HepG2 (cell line): ENCODE results near the gene GPR156. TPM values are rescaled to one million over a fixed set of nuclear protein-coding genes. Genes with fewer than 3 reads are reported as not detected.
A peak's percentile ranks its signal among the peaks of the same experiment; 100 is the strongest.

Source experiments
- ATAC-seq: fragments of 200-7000 bp; cut with Tn5 transposase; 3 replicates; pipeline ENCODE4 v1.9.1; 2020; ENCODE audit warnings: mild to moderate bottlenecking, moderate library complexity
- BruUV-seq: library from RNA; stranded (reverse); fragments of 400-500 nt; replicated peaks from 2 replicates; lab custom pipeline; 2021; lab: Mats Ljungman, UMichigan
- CTCF ChIA-PET: fragments of 300-600 bp; formaldehyde crosslinking; extraction: SDS; loops from one replicate; lab custom pipeline; 2021; ENCODE audit warnings: low total read pairs, inconsistent platforms, low intra/inter-chr PET ratio; lab: Yijun Ruan, JAX
- POLR2A ChIA-PET: fragments of 350-600 bp; sonication (Branson Sonifier 250); formaldehyde crosslinking; loops from one replicate; lab custom pipeline; 2020; ENCODE audit warnings: antibody characterized with exemption, inconsistent platforms; lab: Yijun Ruan, JAX
- DNase-seq: peaks from one replicate; pipeline ENCODE4 v3.0.0-alpha.2; 2015; ENCODE audit warnings: low spot score
- FAIRE-seq: peaks from 3 replicates; lab custom pipeline; 2011; peaks lifted over from hg19 to GRCh38; lab: Jason Lieb, UNC
- H2AFZ ChIP-seq: one replicate; pipeline ENCODE4 v1.6.1; 2011; ENCODE audit warnings: low read length, inconsistent platforms
- H3K27ac ChIP-seq: fragments of 300-600 bp; 3 replicates; pipeline ENCODE4 v1.8.0; 2011; ENCODE audit warnings: mixed run types, mild to moderate bottlenecking, mixed read lengths, low read length, inconsistent platforms; ENCODE audit not compliant: insufficient read depth; ENCODE audit errors: extremely low read length
- H3K27me3 ChIP-seq, 2 experiments: fragments of 200-600 bp in 1 of 2; 2 replicates in 1 of 2; 3 replicates in 1 of 2; pipeline versions ENCODE4 v1.6.0 to v1.8.0; 2011; ENCODE audit warnings: low read length in 2 of 2, mild to moderate bottlenecking in 2 of 2, moderate library complexity in 2 of 2, inconsistent platforms in 1 of 2; ENCODE audit not compliant: insufficient read depth in 2 of 2, control insufficient read depth in 1 of 2
- H3K36me3 ChIP-seq, 2 experiments: fragments of 200-600 bp in 1 of 2; replicated peaks in 1 of 2; 2 replicates in 1 of 2; 3 replicates in 1 of 2; pipeline versions ENCODE4 v1.5.1 to v1.8.0; 2011; ENCODE audit warnings: low read length in 2 of 2, inconsistent platforms in 1 of 2; ENCODE audit not compliant: insufficient read depth in 2 of 2, control insufficient read depth in 1 of 2
- H3K4me1 ChIP-seq: 2 replicates; pipeline ENCODE4 v1.5.1; 2012; ENCODE audit warnings: low read length, inconsistent platforms; ENCODE audit not compliant: insufficient read depth
- H3K4me2 ChIP-seq: 2 replicates; pipeline ENCODE4 v1.6.0; 2011; ENCODE audit warnings: low read depth, low read length, inconsistent platforms
- H3K4me3 ChIP-seq, 3 experiments: fragments of 200-600 bp in 1 of 3; sonication (generic), shearing (Covaris generic) in 1 of 3; replicated peaks in 1 of 3; 2 replicates each; pipeline ENCODE4 v1.5.1; 2011 to 2016; ENCODE audit warnings: low read length in 3 of 3, inconsistent platforms in 2 of 3, low read depth in 2 of 3, mild to moderate bottlenecking in 2 of 3, control low read depth in 1 of 3, mixed read lengths in 1 of 3; ENCODE audit not compliant: insufficient read depth in 1 of 3
- H3K79me2 ChIP-seq: one replicate; pipeline ENCODE4 v1.6.1; 2011; ENCODE audit warnings: low read length, inconsistent platforms; ENCODE audit not compliant: insufficient read depth
- H3K9ac ChIP-seq: 2 replicates; pipeline ENCODE4 v1.6.0; 2011; ENCODE audit warnings: mild to moderate bottlenecking, low read depth, low read length, inconsistent platforms; ENCODE audit not compliant: insufficient read depth
- H3K9me3 ChIP-seq: 2 replicates; pipeline ENCODE4 v1.5.1; 2012; ENCODE audit warnings: mild to moderate bottlenecking, low read length
- H4K20me1 ChIP-seq: 2 replicates; pipeline ENCODE4 v1.6.0; 2011; ENCODE audit warnings: inconsistent platforms, mild to moderate bottlenecking, low read length, moderate library complexity; ENCODE audit not compliant: insufficient read depth
- CREBL2 ChIP-seq: sonication (generic); formaldehyde crosslinking; IDR thresholded peaks from 2 replicates; pipeline ENCODE4 v1.8.1; 2023; ENCODE audit warnings: missing genetic modification reagents, mild to moderate bottlenecking, borderline replicate concordance
- IKZF4 ChIP-seq: sonication (generic); formaldehyde crosslinking; IDR thresholded peaks from 2 replicates; pipeline ENCODE4 v1.5.1; 2020; ENCODE audit warnings: borderline replicate concordance, mild to moderate bottlenecking, low read depth, missing genetic modification reagents; ENCODE audit errors: not compliant biosample characterization
- NCOR1 ChIP-seq: fragments of 200-600 bp; sonication (generic); IDR thresholded peaks from 2 replicates; pipeline ENCODE4 v1.7.0; 2017; ENCODE audit warnings: antibody characterized with exemption, low read length, borderline replicate concordance
- POLR2G ChIP-seq: fragments of 200-400 bp; formaldehyde crosslinking; IDR thresholded peaks from 2 replicates; pipeline ENCODE4 v1.6.1; 2018; ENCODE audit warnings: mild to moderate bottlenecking, low read depth, low read length, moderate library complexity
- PTBP1 ChIP-seq: fragments of 200-400 bp; formaldehyde crosslinking; IDR thresholded peaks from 2 replicates; pipeline ENCODE4 v1.6.1; 2018; ENCODE audit warnings: low read length, low read depth; ENCODE audit not compliant: poor library complexity, severe bottlenecking
- RBAK ChIP-seq: sonication (generic); formaldehyde crosslinking; IDR thresholded peaks from 2 replicates; pipeline ENCODE4 v1.5.1; 2020; ENCODE audit warnings: mild to moderate bottlenecking, missing genetic modification reagents
- SMYD3 ChIP-seq: sonication (generic); formaldehyde crosslinking; IDR thresholded peaks from 2 replicates; pipeline ENCODE4 v1.8.1; 2023; ENCODE audit warnings: mild to moderate bottlenecking, missing genetic modification reagents
- ZNF253 ChIP-seq: sonication (generic); formaldehyde crosslinking; IDR thresholded peaks from 2 replicates; pipeline ENCODE4 v1.8.0; 2022; ENCODE audit warnings: mild to moderate bottlenecking, missing genetic modification reagents, borderline replicate concordance
- ZNF572 ChIP-seq: sonication (generic); formaldehyde crosslinking; IDR thresholded peaks from 2 replicates; pipeline ENCODE4 v1.5.1; 2020; ENCODE audit warnings: mild to moderate bottlenecking, missing genetic modification reagents
- ZNF775 ChIP-seq: sonication (generic); formaldehyde crosslinking; IDR thresholded peaks from 2 replicates; pipeline ENCODE4 v1.4.0; 2020; ENCODE audit warnings: missing genetic modification reagents, mild to moderate bottlenecking, moderate library complexity, borderline replicate concordance
- WGBS: methylation state at CpG from one replicate; pipeline ENCODE4 v1.1.6; 2017; ENCODE audit warnings: low lambda C conversion rate; 5-methylcytosine and 5-hydroxymethylcytosine counted together
- in situ Hi-C: cut with HindIII; loops from 2 replicates; pipeline ENCODE4 v1.10.0; 2017; ENCODE audit warnings: low pct_unique_long_range_greater_than_20kb; ENCODE audit not compliant: extremely low pct_ligation_motif_present
- intact Hi-C: fragments of 100-400 bp; cut with micrococcal nuclease; formaldehyde crosslinking; loops from one replicate; pipeline ENCODE4 v1.10.0; 2022; ENCODE audit not compliant: unreplicated experiment
- polyA plus RNA-seq, 8 experiments: library from polyadenylated mRNA; depleted of rRNA in 3 of 8; stranded (reverse) in 7 of 8; unstranded in 1 of 8; fragments of >200 nt; fragmentation: Illumina TruSeq in 4 of 8; extraction: Trizol in 4 of 8; gene quantifications; 2 replicates each; pipeline versions ENCODE4 v1.2.1 to v1.2.3, GENCODE V29; 2011 to 2016; ENCODE audit warnings: low read depth in 4 of 8, missing spikeins in 1 of 8, mixed read lengths in 1 of 8; ENCODE audit not compliant: insufficient read depth in 1 of 8
- total RNA-seq, 5 experiments: library from RNA; depleted of rRNA; stranded (reverse); fragments of >200 nt; fragmentation: Illumina TruSeq; extraction: Trizol; gene quantifications; 2 replicates each; pipeline ENCODE4 v1.2.3, GENCODE V29; 2016; ENCODE audit warnings: low read depth in 1 of 5
- TF ChIP-seq, protein P1 (sequence below): sonication (generic); formaldehyde crosslinking; IDR thresholded peaks from 2 replicates; pipeline ENCODE4 v1.5.0; 2020; ENCODE audit warnings: mild to moderate bottlenecking, missing genetic modification reagents

The GPR156 gene
- total and polyA plus RNA-seq, 2 of the 13 experiments (the other 11 are each of a cell fraction or from before 2014, with no cell fraction given) = not detected

- no peaks in the 10 kb centered on the region for H4K20me1 ChIP-seq
- BruUV-seq = no TSS peak
- H2AFZ ChIP-seq = no peak overlapping the region
- in situ Hi-C loops = no loop called here
- no peak overlapping the region for H3K27ac ChIP-seq
- ChIA-PET POLR2A (no interaction called here), CTCF (no interaction called here)
- H3K9ac ChIP-seq = no peak overlapping the region
- ATAC-seq (no peak), FAIRE-seq (no peak), DNase-seq (no peak)
- H3K4me1 ChIP-seq = peaks cover 23% of the 10 kb centered on the region
- H3K4me2 ChIP-seq = no peak overlapping the region
- H3K79me2 ChIP-seq = no peaks in the 10 kb centered on the region
- WGBS = 66% methylated on average over 3 of the region's 3 CpGs
- intact Hi-C loops = no loop called here
- H3K9me3 ChIP-seq = no peaks in the 10 kb centered on the region
- TF ChIP-seq IKZF4 (no peak), NCOR1 (no peak), POLR2G (no peak), ZNF253 (no peak)
- H3K36me3 ChIP-seq = no peaks in the 10 kb centered on the region
- H3K4me3 ChIP-seq = no peak overlapping the region
- no peaks in the 10 kb centered on the region; a peak in 1 of 5 replicates for H3K27me3 ChIP-seq
Observed at GRCh38 chr3:120168611-120169010, 116.4 kb downstream of the GPR156 start.

- DNase-seq = no peak
Observed at GRCh38 chr3:120168038-120168437, 117.0 kb downstream of the GPR156 start.

More at GRCh38 chr3:120168038-120168437, 117.0 kb downstream of the GPR156 start:
- intact Hi-C loops (no loop called here), in situ Hi-C loops (no loop called here)
- Histone ChIP-seq H3K4me1 (peaks cover 29% of the 10 kb centered on the region), H3K4me2 (peak overlapping the region; percentile 6; the same call in 1 of the 2 replicates), H2AFZ (no peak overlapping the region), H4K20me1 (no peaks in the 10 kb centered on the region), H3K79me2 (no peaks in the 10 kb centered on the region), H3K4me3 (no peak overlapping the region), H3K9me3 (no peaks in the 10 kb centered on the region), H3K9ac (no peak overlapping the region), H3K27ac (no peak overlapping the region), H3K36me3 (no peaks in the 10 kb centered on the region), H3K27me3 (no peaks in the 10 kb centered on the region; a peak in 1 of 5 replicates)
- WGBS = 41% methylated on average over 7 of the region's 9 CpGs
- ChIA-PET CTCF (no interaction called here), POLR2A (no interaction called here)
- no peak for FAIRE-seq
- peak; percentile 30 for ATAC-seq
- no peak for TF ChIP-seq ZNF572
- TF ChIP-seq RBAK (CRISPR knock-in tag) = no peak
- TF ChIP-seq, protein P1, sequence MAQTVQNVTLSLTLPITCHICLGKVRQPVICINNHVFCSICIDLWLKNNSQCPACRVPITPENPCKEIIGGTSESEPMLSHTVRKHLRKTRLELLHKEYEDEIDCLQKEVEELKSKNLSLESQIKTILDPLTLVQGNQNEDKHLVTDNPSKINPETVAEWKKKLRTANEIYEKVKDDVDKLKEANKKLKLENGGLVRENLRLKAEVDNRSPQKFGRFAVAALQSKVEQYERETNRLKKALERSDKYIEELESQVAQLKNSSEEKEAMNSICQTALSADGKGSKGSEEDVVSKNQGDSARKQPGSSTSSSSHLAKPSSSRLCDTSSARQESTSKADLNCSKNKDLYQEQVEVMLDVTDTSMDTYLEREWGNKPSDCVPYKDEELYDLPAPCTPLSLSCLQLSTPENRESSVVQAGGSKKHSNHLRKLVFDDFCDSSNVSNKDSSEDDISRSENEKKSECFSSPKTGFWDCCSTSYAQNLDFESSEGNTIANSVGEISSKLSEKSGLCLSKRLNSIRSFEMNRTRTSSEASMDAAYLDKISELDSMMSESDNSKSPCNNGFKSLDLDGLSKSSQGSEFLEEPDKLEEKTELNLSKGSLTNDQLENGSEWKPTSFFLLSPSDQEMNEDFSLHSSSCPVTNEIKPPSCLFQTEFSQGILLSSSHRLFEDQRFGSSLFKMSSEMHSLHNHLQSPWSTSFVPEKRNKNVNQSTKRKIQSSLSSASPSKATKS (CRISPR knock-in tag) = no peak
- TF ChIP-seq CREBL2 (CRISPR knock-in tag) = no peak
- no peak for TF ChIP-seq PTBP1
- TF ChIP-seq SMYD3 = no peak
- no peak for TF ChIP-seq ZNF775
- BruUV-seq = no TSS peak
